GM23248 (cell line): ENCODE data around the gene IGF1R.

Experiments
- EZH2 ChIP-seq: fragments of 200-600 bp; sonication (generic); IDR thresholded peaks from 2 replicates; pipeline ENCODE4 v1.6.1; 2018; ENCODE audit warnings: antibody characterized with exemption, mild to moderate bottlenecking; ENCODE audit not compliant: insufficient read depth, poor library complexity, severe bottlenecking
- EZH2phosphoT487 ChIP-seq: fragments of 200-600 bp; sonication (generic); IDR thresholded peaks from 2 replicates; pipeline ENCODE4 v1.6.1; 2018; ENCODE audit warnings: antibody characterized with exemption, moderate library complexity, mild to moderate bottlenecking, low read depth; ENCODE audit not compliant: insufficient read depth

GRCh38 chr15:98620020-98620419, 28.3 kb upstream of the IGF1R start:
- TF ChIP-seq EZH2phosphoT487 (no peak), EZH2 (no peak)
